IPS-NIHi7 (cell line): ENCODE data around the gene MAP3K21.

ENCODE experiments used
- DNase-seq: peaks from one replicate; pipeline ENCODE4 v3.0.0; 2012; ENCODE audit warnings: mixed read lengths; ENCODE audit errors: extremely low spot score

Gene MAP3K21

DNA sequence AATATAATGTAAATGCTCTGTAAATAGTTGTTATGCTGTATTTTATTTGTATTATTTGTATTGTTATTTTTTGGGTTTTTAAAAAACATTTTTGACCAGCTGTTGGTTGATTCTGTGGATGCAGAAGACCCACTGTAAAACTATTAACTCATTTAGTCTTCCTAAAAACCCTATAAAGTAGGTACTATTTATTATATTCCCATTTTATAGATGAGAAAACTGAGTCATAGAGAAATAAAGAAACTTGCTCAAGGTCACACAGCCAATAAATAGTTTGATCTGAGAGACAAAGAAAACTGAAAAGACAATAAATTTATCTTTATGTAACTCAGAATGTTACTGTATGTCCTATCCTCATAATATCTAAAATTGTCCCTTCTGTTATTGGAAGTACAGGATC lies 1.2 kb upstream of the MAP3K21 start:
- no peak for DNase-seq

DNA sequence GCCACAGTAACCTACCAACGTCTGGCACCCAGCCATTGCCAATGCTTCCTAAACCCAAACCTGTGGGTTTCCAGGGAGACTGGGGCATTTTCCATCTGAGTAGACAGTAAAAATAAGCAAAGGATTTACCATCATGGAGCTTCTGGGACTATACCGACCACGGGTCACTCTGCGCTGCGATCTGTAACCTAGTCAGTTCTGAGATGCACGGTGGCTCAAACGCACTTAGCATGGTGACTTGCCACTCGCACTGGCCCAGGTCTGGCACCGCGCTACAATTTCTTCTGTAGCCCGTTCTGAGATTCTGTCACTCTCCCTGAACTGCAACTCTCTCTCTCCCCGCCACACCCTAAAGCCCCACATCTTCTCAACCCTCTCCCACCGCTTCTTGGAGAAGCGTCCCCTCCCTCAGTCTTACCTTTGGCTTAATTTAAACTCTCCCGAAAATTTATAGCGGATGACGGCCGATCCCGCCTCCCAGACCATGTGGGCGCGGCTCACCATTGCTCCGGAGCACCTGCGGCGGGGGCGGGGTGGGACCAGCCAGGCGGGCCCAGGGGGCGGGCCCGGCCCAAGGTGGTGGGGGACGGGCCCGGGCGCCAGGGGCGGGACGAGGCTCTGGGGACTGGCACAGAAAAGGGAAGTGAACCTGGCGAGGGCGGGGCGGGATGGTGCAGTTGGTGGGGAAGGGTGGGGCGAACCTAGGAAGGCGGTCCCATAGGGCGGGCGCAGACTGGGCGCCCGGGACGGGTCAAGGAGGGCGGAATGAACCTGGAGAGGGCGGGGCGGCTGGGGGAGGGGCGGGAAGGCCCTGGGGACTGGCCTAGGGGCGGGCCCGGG lies 493 bp upstream of the MAP3K21 start:
- DNase-seq = peak; percentile 94

DNA sequence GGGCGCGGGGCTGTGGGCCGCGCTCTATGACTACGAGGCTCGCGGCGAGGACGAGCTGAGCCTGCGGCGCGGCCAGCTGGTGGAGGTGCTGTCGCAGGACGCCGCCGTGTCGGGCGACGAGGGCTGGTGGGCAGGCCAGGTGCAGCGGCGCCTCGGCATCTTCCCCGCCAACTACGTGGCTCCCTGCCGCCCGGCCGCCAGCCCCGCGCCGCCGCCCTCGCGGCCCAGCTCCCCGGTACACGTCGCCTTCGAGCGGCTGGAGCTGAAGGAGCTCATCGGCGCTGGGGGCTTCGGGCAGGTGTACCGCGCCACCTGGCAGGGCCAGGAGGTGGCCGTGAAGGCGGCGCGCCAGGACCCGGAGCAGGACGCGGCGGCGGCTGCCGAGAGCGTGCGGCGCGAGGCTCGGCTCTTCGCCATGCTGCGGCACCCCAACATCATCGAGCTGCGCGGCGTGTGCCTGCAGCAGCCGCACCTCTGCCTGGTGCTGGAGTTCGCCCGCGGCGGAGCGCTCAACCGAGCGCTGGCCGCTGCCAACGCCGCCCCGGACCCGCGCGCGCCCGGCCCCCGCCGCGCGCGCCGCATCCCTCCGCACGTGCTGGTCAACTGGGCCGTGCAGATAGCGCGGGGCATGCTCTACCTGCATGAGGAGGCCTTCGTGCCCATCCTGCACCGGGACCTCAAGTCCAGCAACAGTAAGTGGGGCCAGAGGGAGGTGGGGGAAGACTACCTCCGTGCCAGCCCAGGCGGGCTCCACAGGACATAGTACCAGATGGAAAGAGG lies 808 bp downstream of the MAP3K21 start:
- peak; percentile 27 for DNase-seq

DNA sequence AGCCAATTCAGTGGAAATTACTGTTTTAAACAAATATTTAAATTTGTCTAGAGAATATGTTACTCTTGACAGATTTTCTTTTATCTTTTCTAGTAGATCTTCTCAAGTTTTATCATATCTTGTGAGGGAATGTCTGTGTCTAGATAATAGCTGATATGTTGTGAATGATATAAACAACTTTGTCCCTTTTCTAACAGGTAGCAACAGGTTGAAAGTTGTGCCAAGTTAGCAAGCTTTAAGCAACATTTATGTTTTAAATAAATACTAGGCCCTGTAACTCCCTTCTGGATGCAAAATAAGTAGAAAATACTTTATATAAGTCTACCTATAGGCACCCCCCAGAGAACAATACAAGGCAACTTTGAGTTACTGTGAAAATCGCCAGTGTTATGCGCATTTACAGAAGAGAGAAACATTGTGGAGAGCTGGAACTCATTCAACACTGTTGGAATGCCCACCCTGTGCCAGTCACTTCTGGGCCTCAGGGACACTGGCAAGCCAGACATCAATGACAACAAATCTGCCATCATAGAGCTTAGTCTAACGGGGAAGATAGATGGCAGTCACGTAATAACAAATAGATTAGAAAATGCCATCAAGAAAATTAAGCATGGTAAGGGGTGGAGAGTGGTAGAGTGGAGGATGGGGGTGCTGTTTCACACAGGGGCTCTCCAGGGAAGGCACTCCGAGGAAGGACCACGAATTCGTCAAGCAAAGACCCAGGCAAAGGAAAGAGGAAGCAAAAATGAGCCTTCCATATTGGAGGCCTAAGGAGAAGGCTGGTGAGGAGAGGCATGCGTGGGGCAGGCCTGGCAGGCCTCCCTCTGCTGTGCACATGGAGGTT lies 4.4 kb downstream of the MAP3K21 start:
- DNase-seq = no peak

DNA sequence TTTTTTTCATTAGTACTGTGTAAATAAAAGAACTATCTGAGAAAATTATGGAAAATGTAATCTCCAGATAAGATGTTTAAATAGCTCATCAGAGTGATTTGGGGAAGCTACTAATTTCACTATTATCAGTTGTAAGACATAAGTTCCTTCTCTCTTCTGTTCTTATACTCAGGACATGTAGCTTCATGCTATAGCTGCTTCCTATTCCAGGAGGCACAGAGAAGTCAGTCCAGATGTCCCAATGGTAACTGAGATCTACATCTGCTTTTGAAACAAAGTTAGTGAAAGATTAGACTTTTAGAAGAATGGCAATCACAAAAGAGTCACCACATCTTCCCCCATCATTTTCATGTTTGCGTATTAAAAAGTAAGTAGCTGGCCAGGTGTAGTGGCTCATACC lies 5.6 kb downstream of the MAP3K21 start:
- DNase-seq = no peak

DNA sequence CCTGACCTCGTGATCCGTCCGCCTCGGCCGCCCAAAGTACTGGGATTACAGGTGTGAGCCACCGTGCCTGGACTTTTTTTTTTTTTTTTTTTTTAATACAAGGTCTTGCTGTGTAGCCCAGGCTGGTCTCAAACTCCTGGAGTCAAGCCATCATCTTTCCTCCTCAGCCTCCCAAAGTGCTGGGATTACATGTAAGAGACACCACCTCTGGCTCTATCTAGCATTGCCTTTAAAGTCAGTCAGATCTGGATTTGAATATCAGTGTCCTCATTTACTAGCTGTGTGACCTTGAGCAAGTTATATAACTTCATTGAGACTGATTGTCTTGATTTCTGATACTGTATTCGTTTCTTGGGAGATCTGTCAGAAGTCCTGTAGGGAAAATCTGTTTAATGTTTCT lies 6.6 kb downstream of the MAP3K21 start:
- no peak for DNase-seq

DNA sequence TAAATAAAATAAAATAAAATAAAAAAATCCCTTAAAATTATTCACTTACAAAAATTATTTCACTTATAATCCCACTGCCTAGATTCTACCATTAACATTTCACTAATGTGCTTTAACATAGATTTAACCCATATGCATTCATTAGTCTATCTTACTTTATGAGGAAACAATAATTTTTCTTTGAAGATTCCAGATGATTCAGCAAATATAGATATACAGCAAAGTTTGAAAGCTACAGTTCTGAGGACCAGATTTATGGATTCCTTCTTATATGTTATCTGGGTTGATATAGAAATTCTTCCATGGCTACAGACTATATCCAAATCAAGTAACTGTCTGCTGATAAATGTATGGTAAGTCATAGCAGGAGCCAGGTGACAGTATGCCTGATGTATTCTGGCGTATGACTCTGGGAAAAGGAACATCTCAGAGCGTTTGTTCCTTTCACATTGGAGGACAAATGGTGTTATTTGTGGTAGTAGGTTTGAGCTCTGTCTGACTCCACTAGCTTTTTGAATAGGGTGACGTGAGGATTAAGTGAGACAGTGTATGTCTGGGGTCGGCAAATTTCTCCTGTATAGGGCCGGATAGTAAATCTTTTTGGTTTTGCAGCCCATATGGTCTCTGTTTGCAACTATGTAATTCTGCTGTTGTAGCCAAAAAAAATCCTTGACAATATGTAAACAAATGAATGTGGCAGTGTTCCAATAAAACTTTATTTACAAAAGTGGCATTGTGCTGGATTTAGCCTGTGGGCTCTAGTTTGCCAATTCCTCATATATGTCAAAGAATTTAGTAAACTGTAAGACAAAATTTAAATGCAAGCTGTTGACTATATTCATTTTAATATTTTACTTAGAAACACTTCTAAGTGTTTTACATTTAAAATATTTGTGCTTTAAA lies 9.3 kb downstream of the MAP3K21 start:
- DNase-seq = no peak

DNA sequence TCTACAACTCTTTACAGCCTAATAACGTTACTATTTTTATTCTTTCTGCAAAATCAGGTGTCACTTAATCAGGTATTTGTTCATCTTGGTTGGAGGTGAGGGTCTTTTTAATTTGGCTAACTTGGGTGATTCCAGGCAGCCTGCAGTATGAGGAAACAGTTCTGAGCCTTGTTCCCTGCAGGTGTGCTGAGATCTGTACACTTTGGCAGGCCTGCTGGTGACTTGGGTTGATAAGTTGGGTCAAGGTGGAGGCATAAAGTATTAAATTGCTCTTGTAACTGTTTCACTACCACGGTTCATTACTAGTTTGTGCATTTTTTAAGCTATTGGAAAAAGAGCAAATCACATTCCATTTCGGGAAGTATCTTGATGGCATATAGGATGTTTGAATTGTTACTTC lies 10.0 kb downstream of the MAP3K21 start:
- DNase-seq = no peak

DNA sequence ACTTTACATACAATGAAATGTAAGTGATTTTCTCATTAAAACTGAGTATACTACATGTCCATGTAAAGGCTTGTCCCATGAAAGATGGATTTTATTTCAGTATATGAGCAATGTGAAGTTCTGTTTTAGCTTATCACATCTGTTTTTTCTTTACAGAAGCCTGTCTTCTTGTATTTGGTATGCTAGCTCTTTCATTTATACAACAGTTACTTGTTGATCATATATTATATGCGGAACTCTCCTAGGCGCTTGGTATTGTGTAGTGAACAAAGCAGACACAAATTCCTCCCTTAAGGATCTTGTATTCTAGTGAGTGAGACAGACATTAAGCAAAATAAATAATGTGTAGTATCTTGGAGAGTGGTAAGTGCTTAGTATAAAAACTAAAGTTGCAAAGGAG lies 10.6 kb downstream of the MAP3K21 start:
- DNase-seq = no peak

DNA sequence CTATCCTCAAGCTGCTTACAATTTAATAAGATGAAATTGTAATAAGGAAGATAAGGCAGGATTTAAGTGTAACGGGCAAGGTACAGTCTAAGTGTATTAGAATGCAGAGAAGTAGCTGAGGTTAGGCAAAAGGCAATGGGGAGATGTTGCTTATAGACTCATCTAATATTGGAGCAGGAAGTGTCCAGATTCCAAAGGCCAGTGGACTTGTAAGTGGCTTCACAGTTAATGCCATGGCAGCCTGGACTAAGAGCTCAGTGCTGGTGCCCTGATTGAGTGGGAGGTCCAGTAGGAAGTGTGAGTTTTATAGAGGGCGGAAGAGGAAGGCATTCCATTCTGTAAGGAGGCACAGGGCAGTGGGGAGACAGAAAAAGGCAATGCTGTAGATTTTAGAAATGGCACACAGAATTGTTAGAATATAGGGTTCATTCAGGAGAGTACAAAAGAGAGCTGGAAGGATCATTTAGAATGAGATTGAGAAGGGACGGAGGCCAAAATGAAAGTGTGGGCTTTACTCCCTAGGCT lies 12.6 kb downstream of the MAP3K21 start:
- DNase-seq = no peak

DNA sequence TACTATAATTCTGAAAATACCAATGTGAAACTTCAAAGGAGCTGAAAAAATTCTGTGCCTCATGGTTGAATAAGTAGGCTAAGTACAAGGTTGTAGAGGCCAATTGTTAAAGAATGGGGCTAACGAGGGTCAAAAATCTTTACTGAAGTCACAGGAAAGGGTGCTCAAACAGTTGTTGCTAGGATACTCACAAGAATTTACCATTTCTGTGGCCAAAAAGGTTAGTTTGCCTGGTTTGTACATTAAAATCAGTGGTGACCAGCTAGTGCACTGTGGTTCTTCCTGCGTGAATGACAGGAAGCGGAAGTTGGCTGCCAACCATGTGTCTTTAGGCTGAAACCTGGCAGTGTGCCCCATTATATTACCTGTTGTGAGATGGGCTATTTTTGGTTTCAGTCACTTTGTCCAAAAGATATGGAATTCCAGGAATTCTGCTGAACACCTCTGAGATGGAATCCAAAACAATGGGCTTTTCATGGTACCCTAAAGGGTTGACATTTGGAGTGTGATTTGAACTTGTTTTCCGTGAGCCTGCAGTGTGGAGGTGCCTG lies 13.5 kb downstream of the MAP3K21 start:
- no peak for DNase-seq

DNA sequence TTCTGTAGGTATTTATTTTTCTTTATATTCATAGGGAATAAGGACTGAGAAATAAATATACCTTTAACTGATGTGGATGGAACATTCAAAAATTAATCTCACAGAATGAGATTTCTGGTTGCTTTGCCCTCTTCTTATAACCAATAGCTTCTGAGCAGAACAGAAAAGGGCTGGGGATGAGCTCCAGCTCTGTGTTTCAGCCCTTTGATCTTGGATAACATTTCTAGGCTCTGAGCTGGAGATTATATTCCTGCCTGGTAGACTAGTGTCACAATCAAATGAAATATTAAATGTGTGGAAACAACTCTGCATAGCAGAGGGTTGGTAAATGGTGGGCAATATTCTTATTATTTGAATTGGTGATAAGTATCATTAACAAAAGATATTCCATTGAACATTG lies 14.6 kb downstream of the MAP3K21 start:
- DNase-seq = no peak

DNA sequence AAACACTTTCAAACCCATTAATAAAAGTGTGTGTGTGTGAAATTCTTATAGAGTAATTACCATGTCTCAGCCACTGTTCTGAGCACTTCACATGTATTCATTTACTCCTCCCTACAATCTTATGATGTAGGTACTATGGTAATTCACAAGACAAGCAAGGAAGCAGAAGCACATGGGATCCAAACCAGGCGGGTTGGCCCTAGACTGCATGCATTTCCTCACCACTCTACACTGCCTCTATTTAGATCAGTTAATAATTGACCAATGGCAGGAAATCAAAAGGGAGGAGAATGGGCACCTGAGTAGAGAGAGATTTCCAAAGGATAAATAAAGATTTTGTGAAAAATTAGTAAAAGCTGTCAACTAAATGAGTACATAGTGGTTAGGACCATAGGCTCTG lies 15.7 kb downstream of the MAP3K21 start:
- DNase-seq = no peak

DNA sequence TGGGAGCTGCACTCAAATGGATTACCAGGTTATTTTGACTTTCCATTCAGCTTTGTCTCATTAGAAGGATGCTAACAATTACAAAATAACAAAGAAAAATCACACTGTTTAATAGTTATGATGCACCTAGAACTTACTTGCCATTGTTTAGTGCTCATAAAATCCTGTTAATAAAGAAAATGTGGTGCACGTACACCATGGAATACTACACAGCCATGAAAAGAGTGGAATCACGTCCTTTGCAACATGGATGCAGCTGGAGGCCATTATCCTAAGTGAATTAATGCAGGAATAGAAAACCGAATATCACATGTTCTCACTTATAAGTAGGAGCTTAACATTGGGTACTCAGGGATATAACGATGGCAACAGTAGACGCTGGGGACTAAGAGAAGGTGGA lies 19.8 kb downstream of the MAP3K21 start:
- DNase-seq = no peak

DNA sequence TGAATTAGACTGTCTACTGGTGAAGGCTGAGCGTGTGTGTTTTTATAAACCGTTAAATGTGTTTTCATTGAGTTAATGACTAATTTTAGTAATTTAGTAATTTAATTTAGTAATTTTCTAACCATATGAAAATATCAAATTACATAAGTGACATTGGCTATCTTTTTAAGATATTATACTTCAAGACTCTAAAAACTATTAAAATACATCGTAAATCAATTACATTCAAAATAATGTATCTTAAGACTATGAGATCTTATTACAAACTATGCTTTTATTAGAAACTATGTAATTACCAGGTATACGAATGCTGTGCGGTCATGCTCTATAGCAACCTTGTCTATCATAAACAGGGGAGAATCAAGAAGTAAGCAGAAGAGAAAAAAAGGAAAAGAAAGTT lies 21.6 kb downstream of the MAP3K21 start:
- no peak for DNase-seq

DNA sequence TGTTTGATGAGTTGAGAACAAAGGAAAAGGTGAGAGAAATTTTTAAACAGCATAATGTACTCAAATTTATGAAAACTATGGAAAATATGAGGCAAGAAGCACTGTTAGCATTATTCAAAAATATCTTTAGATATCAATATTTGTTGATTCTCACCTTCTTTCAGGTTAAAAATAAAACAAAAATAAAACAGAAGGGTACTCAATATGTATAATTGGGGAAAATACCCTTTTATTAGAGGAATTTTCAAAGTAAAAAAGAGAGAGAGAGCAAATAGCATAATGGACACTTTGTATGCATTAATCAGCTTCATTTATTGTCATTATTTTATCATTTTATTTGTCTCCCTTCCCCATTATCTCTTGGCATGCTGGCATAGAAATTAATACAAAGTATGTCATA lies 27.5 kb downstream of the MAP3K21 start:
- DNase-seq = no peak

DNA sequence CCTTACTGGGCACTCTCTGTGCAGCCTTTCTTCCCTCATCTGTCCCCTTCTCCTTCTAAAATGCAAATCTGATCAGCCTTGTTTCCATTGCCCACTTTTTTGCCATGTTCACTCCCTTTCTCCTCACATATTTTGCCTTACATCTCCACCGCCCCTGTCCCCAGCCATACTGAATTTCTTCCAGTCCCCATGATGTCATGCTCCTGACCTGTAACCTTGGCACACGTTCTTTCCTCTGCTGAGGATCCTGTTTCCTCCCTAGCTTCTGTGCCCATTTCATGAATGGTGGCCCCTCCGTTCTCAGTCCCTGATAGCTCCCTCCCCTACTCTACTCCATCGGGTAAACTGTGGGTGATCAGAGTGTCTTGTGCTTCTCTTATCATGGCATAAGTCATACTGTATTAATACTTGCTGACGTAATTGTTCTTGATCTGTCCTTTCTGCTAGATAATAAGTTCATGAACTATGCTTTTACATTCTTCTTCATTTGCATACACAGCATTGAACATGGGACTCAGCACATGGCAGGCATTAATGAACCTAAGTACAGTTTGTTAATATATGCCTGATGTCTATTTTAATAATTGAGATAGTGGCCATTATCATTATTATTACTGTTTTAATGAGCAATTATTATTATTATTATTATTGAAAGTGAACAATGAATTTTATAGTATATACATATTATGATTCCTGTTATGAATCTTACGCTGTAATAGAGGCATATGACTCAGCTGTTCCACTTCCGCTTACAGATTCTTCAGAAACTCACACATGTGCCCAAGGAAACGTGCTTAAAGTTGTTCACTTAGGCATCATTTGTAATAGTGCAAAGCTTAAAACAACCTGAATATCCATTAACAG lies 28.5 kb downstream of the MAP3K21 start:
- no peak for DNase-seq

DNA sequence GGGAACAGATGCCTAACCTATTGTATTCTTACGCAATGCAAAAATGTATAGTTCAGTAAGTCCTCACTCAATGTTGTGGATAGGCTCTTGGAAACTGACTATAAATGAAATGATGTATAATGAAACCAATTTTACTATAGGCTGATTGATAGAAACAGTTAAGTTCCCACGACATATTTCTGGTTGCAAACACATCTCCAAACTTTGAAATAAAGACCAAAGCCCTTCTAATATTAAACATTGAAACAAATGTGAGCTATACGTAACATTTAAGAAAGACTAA lies 29.1 kb downstream of the MAP3K21 start:
- no peak for DNase-seq

DNA sequence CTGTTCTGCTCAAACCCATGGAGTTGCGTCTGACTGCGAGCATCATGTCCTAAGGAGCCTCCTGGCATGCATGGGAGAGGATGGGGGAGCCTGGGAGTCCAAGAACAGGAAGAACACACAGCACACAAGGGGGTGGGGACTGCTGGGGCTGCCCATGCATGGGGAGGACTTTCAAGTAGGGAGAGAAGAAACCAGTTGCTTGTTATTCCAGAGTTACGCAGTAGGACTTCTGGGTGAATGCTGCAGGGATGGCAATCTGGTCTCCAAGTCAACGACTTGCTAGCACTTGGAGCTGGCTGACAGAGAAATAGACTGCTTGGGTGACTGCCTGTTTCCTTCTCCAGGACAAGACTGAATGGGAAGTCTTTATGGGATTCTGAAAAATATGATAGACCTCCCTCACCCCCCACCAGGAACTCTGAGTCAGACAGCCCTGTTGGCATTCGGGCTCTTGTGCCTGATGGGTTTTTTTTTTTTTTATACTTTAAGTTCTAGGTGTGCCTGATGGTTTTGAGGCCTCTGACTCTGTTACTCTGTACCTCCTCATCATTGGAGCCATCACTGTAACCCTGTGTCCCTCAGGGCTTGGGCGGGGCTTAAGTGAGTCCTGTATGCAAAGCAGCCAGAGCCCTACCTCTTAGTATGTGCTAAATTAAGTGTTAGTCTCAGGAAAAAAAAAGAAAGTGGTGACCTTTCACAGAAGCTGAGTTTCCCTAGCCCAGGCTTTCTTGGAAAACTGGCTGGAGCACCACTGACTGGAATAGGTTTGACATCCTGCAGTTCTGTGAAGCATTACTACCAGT lies 30.3 kb downstream of the MAP3K21 start:
- no peak for DNase-seq
